RWPE2 (cell line): ENCODE measurements around the gene MRPL50.
"Not testable (repeated sequence)": the region's sequence is repeated elsewhere in the genome, so short reads cannot be mapped to it uniquely, and the experiment has no call there.

Experiments used
- ATAC-seq: fragments of 200-7000 bp; cut with Tn5 transposase; 3 replicates; pipeline ENCODE4 v1.9.1; 2021; ENCODE audit warnings: low read depth
- DNase-seq: peaks from one replicate; pipeline ENCODE4 v3.0.0-alpha.2; 2020; ENCODE audit warnings: low spot score
- H3K27ac ChIP-seq: fragments of 450-650 bp; 2 replicates; pipeline ENCODE4 v1.5.1; 2017; ENCODE audit warnings: mild to moderate bottlenecking; ENCODE audit not compliant: poor library complexity, severe bottlenecking
- H3K27me3 ChIP-seq: fragments of 250-450 bp; sonication (Bioruptor Pico); 2 replicates; pipeline ENCODE4 v1.5.1; 2021; ENCODE audit warnings: mild to moderate bottlenecking, moderate library complexity; ENCODE audit not compliant: insufficient read depth, poor library complexity, severe bottlenecking
- H3K36me3 ChIP-seq: fragments of 250-450 bp; sonication (Bioruptor Pico); 2 replicates; pipeline ENCODE4 v1.5.1; 2020; ENCODE audit warnings: low read depth, mild to moderate bottlenecking, moderate library complexity
- H3K4me1 ChIP-seq: fragments of 250-450 bp; sonication (Bioruptor Pico); 2 replicates; pipeline ENCODE4 v1.5.1; 2021; ENCODE audit warnings: mild to moderate bottlenecking, moderate library complexity; ENCODE audit not compliant: insufficient read depth, poor library complexity, severe bottlenecking
- H3K4me3 ChIP-seq: fragments of 250-450 bp; sonication (Bioruptor Pico); 2 replicates; pipeline ENCODE4 v1.5.1; 2021; ENCODE audit warnings: mild to moderate bottlenecking, moderate library complexity; ENCODE audit not compliant: severe bottlenecking
- H3K9me3 ChIP-seq: fragments of 250-450 bp; sonication (Bioruptor Pico); 2 replicates; pipeline ENCODE4 v1.5.1; 2021; ENCODE audit warnings: mild to moderate bottlenecking, moderate library complexity; ENCODE audit not compliant: severe bottlenecking
- TF ChIP-seq, protein P1 (sequence below): fragments of 450-650 bp; IDR thresholded peaks from one replicate; pipeline ENCODE4 v1.5.1; 2017; ENCODE audit warnings: mild to moderate bottlenecking, moderate library complexity; ENCODE audit not compliant: poor library complexity, severe bottlenecking

MRPL50 gene

GRCh38 chr9:101388507-101388993 lies 9.9 kb downstream of the MRPL50 start:
- Histone ChIP-seq H3K27ac (no peak overlapping the region), H3K4me1 (no peaks in the 10 kb centered on the region), H3K9me3 (no peaks in the 10 kb centered on the region), H3K27me3 (no peaks in the 10 kb centered on the region), H3K36me3 (peaks cover 45% of the 10 kb centered on the region), H3K4me3 (no peak overlapping the region)
- ATAC-seq (0 out of 3 replicates have a peak, but pooled peaks have one; percentile 29), DNase-seq (no peak)
- TF ChIP-seq, protein P1, sequence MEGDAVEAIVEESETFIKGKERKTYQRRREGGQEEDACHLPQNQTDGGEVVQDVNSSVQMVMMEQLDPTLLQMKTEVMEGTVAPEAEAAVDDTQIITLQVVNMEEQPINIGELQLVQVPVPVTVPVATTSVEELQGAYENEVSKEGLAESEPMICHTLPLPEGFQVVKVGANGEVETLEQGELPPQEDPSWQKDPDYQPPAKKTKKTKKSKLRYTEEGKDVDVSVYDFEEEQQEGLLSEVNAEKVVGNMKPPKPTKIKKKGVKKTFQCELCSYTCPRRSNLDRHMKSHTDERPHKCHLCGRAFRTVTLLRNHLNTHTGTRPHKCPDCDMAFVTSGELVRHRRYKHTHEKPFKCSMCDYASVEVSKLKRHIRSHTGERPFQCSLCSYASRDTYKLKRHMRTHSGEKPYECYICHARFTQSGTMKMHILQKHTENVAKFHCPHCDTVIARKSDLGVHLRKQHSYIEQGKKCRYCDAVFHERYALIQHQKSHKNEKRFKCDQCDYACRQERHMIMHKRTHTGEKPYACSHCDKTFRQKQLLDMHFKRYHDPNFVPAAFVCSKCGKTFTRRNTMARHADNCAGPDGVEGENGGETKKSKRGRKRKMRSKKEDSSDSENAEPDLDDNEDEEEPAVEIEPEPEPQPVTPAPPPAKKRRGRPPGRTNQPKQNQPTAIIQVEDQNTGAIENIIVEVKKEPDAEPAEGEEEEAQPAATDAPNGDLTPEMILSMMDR = no peak

GRCh38 chr9:101387871-101388506 lies 10.4 kb downstream of the MRPL50 start:
- no peaks in the 10 kb centered on the region for H3K27me3 ChIP-seq
- peaks cover 40% of the 10 kb centered on the region for H3K36me3 ChIP-seq
- no peaks in the 10 kb centered on the region for H3K4me1 ChIP-seq
- TF ChIP-seq, protein P1 = peak; percentile 71
- DNase-seq (no peak), ATAC-seq (peak; percentile 73; the same call in 2 of the 3 replicates)
- no peak overlapping the region for H3K27ac ChIP-seq
- no peak overlapping the region for H3K4me3 ChIP-seq
- H3K9me3 ChIP-seq = no peaks in the 10 kb centered on the region

- not testable (repeated sequence) for H3K4me1 ChIP-seq
Observed at GRCh38 chr9:101384873-101385536, 13.4 kb downstream of the MRPL50 start, which contains the start of gene BAAT. Gene BAAT, minus strand, starts transcription at chr9:101385006. Its CDS starts 13,602 bp downstream, at chr9:101371404.

DNA sequence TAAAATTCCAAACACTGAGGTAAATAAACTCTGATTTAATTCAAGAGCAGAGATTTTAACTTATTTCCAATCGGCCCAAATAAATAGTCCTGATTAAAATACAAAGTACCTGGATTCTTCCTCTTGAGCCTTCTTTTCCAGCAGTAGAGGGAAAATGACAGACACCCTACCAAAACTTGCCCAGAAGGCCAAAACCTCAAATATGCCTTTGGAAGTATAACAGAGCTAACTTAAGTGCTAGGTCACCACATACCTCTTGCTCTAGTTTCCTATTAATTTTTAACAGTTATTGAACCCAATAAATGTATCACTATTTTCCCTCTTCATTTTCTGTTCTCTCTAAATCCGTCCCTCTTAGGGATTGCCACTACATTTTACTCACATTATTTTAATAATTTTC lies 15.1 kb downstream of the MRPL50 start:
- Histone ChIP-seq H3K36me3 (peaks cover 5% of the 10 kb centered on the region), H3K4me3 (no peak overlapping the region), H3K4me1 (no peaks in the 10 kb centered on the region), H3K9me3 (no peaks in the 10 kb centered on the region), H3K27ac (no peak overlapping the region), H3K27me3 (no peaks in the 10 kb centered on the region)
- TF ChIP-seq, protein P1 = no peak
- ATAC-seq = no peak
- no peak for DNase-seq

More at GRCh38 chr9:101384873-101385536, 13.4 kb downstream of the MRPL50 start, which contains the start of gene BAAT:
- not testable (repeated sequence) for DNase-seq, H3K9me3 ChIP-seq, H3K27ac ChIP-seq, ATAC-seq, H3K27me3 ChIP-seq, H3K4me3 ChIP-seq
- peaks cover 18% of the 10 kb centered on the region for H3K36me3 ChIP-seq

- DNase-seq (no peak), ATAC-seq (0 out of 3 replicates have a peak, but pooled peaks have one; percentile 21)
- Histone ChIP-seq H3K4me1 (no peaks in the 10 kb centered on the region), H3K4me3 (no peak overlapping the region), H3K27ac (no peak overlapping the region), H3K36me3 (no peaks in the 10 kb centered on the region; the same call in 1 of the 2 replicates), H3K27me3 (no peaks in the 10 kb centered on the region), H3K9me3 (no peaks in the 10 kb centered on the region)
- TF ChIP-seq, protein P1 = no peak
Observed at GRCh38 chr9:101381833-101382342, 16.5 kb downstream of the MRPL50 start.
